Tibial nerve (tissue), 4 donors: ENCODE results near the gene ASB8. TPM values are rescaled to one million over a fixed set of nuclear protein-coding genes. Genes with fewer than 3 reads are reported as not detected.

Source experiments
- DNase-seq, 2 donors: peaks; one replicate each; pipeline ENCODE4 v3.0.0-alpha.2; 2019; ENCODE audit warnings: low spot score in 2 of 2
- H3K27ac ChIP-seq, 4 donors: fragments of 200-600 bp; sonication (generic) in 3 of 4; one replicate each; pipeline ENCODE4 v1.5.1; 2017 to 2019; ENCODE audit warnings: mild to moderate bottlenecking in 1 of 4
- H3K27me3 ChIP-seq, 2 donors: fragments of 200-600 bp; sonication (generic) in 1 of 2; one replicate each; pipeline versions ENCODE4 v1.5.1 to v1.6.0; 2017 to 2019
- H3K36me3 ChIP-seq, 3 donors: fragments of 200-600 bp; sonication (generic); one replicate each; pipeline ENCODE4 v1.5.1; 2018 to 2019
- H3K4me1 ChIP-seq, 4 donors: fragments of 200-600 bp; sonication (generic) in 3 of 4; one replicate each; pipeline ENCODE4 v1.5.1; 2017 to 2019
- H3K4me3 ChIP-seq, 4 donors: fragments of 200-600 bp; sonication (generic) in 3 of 4; one replicate each; pipeline ENCODE4 v1.5.1; 2017 to 2019; ENCODE audit warnings: mild to moderate bottlenecking in 1 of 4, moderate library complexity in 1 of 4
- H3K9me3 ChIP-seq, 4 donors: fragments of 200-600 bp; sonication (generic) in 3 of 4; one replicate each; pipeline ENCODE4 v1.5.1; 2017 to 2019
- EP300 ChIP-seq, 2 donors: sonication (generic); formaldehyde crosslinking; IDR thresholded peaks; one replicate each; pipeline ENCODE4 v1.6.1; 2017; ENCODE audit warnings: antibody characterized with exemption in 2 of 2, mild to moderate bottlenecking in 1 of 2
- POLR2A ChIP-seq, 2 donors: fragments of 450-650 bp; IDR thresholded peaks; one replicate each; pipeline ENCODE4 v1.6.1; 2017; ENCODE audit warnings: antibody characterized with exemption in 2 of 2, mild to moderate bottlenecking in 2 of 2, moderate library complexity in 2 of 2
- WGBS, 2 donors: methylation state at CpG; one replicate each; pipeline ENCODE4 v1.1.5; 2018; 5-methylcytosine and 5-hydroxymethylcytosine counted together
- small RNA-seq: library from RNA; depleted of rRNA; stranded (forward); fragments of <200 nt; gene quantifications from one replicate; pipeline ENCODE3, GENCODE V24; 2016
- total RNA-seq, 4 donors: library from RNA; depleted of rRNA; stranded (reverse); fragments of >200 nt; gene quantifications; one replicate each; pipeline ENCODE4 v1.1.0, GENCODE V29; 2016
- TF ChIP-seq, protein P1 (sequence below), 5 experiments: fragments of 200-600 bp in 3 of 5; fragments of 450-650 bp in 2 of 5; sonication (generic) in 3 of 5; IDR thresholded peaks; one replicate each; pipeline ENCODE4 v1.5.1; 2016 to 2019; ENCODE audit warnings: antibody characterized with exemption in 5 of 5, mild to moderate bottlenecking in 3 of 5, moderate library complexity in 2 of 5

Gene ASB8
- total RNA-seq, 4 donors from 2014 or later: 25.1 to 40.2 (median 28.2) TPM

DNA sequence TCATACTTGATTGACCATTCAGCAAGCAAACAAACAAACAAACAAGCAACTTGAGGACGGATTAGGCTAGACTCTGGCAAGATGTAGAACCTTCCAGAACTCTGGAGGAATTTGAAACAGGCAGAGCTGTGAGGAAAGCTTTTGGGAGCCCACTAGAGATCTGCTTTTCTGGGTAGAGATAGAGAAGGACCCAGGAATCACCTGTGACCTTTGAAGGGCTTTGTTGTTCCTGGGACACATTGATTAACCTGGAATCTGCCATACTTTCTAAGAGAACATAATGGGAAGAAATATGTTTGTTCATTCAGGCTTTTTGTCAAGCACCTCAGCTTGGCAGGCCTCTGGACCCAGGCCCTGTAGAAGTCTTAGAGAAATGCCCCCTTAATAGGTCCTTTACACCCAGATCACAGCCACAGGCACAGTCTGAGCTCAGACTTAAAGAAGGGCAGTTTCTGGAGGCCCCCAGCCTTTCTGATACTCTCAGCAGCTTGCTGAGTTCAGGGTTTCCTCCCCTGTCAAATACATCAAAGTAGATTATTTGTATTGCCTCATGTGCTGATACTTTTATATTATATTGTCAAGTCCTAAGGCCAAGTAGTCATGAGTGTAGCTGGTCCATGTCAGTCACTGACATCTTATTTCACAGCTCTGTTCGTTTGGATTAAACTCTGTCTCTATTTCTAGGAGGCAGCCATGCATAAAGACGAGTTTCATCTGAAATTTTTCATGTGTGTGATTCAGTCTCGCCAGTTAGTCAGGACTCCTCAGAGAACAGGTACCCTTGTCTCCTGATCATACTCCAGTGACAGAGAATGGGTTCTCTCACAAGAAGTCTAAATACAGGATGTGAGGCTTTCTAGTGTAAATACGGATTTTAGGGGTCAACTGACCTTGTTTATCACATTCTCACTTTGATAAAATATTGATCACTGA is 50.4 kb downstream of the ASB8 start:
- DNase-seq: no peak
- Histone ChIP-seq H3K27me3 (no peaks in the 10 kb centered on the region), H3K27ac (peak overlapping the region; percentile 84 to 98 (median 90)), H3K4me3 (peak overlapping the region; percentile 86 to 99 (median 95)), H3K36me3 (no peaks in the 10 kb centered on the region), H3K9me3 (no peaks in the 10 kb centered on the region), H3K4me1 (peaks cover 0 to 36% (median 12%) of the 10 kb centered on the region in 4 donors)
- TF ChIP-seq EP300 (IDR thresholded peaks at IDR 0.05): no peak
- WGBS, 2 donors: 74 to 78% methylated on average over 5 of the region's 5 CpGs

DNA sequence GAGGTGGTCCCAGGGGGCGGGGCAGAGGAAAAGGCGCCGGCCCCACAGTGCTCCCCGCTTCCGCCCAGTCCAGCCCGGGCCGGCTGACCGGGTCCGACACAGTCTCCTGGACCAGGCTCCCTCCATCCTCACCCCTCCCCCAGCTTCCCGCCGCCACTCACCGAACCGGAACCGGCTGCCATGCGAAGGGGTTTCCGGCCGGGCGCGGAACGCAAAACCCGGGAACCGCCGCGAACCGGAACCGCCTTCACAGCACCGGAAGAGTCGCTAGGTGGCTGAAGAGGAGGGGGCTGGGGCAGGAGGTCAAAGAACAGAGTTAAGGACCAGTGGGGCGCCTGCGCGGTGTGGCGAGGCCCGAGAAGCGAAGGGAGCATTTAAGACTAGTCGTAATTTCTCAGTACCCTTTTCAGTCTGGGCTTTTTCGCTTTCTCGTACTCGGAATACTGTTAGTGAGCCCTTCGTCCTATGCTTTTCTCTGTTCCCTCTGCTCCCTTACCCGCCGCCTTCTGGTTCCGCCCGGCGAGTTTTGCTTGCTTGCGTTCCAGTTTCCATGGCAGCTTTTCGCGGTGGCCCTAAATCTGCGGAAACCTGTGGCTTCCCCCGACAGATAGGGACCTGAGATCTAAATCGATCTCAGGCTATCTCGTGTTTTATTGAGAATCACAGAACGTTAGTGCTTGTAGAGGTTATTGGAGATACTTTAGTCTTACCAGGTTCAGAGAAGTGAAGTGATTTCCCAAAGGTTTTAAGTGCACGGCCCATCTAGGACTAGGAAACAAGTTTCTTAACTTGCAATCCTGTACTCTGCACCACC is 51.2 kb downstream of the ASB8 start, which contains the start of gene SENP1:
SENP1 (minus strand) TSS at position 213 of the 814 bp plus-strand sequence. CDS start 4,607 bp downstream, outside the sequence.
- whole genome bisulfite sequencing, 2 donors: 0 to 1% methylated on average over 30 to 51 of the region's 53 CpGs
- peak in 1 of 2 donors; percentile 41 for TF ChIP-seq POLR2A (IDR thresholded peaks at IDR 0.05)
- peak; percentile 60 to 83 for TF ChIP-seq EP300 (IDR thresholded peaks at IDR 0.05)
- TF ChIP-seq, protein P1, sequence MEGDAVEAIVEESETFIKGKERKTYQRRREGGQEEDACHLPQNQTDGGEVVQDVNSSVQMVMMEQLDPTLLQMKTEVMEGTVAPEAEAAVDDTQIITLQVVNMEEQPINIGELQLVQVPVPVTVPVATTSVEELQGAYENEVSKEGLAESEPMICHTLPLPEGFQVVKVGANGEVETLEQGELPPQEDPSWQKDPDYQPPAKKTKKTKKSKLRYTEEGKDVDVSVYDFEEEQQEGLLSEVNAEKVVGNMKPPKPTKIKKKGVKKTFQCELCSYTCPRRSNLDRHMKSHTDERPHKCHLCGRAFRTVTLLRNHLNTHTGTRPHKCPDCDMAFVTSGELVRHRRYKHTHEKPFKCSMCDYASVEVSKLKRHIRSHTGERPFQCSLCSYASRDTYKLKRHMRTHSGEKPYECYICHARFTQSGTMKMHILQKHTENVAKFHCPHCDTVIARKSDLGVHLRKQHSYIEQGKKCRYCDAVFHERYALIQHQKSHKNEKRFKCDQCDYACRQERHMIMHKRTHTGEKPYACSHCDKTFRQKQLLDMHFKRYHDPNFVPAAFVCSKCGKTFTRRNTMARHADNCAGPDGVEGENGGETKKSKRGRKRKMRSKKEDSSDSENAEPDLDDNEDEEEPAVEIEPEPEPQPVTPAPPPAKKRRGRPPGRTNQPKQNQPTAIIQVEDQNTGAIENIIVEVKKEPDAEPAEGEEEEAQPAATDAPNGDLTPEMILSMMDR (IDR thresholded peaks at IDR 0.05): peak in 4 of 5 experiments; percentile 20 to 78 (median 44)
- peak; percentile 67 to 80 for DNase-seq

DNA sequence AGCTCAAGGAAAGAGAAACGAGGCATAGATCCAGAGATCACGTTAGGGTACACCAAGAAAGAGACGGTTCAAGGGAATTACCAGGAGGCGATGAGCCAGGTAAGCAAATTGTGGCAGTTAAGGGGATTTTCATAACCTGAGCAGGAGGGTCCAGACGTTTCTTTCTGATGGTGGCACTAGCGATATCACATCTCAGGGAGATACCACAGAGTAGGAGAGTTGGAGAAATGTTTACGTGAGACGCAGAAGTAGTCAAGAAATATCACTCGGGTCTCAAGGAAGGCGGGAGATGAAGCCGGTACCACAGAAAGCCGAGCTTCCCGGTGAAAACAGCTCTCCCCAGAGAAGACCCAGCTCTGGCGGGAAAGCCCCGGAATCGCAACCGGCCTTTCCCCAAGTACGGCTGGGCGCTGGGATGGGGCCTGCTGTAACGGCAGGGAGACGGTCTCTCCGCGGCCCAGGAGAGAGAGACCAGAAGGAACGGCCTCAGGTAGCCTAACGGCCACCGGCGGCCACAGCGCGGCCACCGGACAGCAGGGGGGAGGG is 51.9 kb downstream of the ASB8 start:
- no peak for DNase-seq
- no peaks in the 10 kb centered on the region for H3K36me3 ChIP-seq
- no peaks in the 10 kb centered on the region for H3K9me3 ChIP-seq
- peaks cover 0 to 41% (median 12%) of the 10 kb centered on the region in 4 donors for H3K4me1 ChIP-seq
- WGBS, 2 donors: 0% methylated on average over 24 to 30 of the region's 30 CpGs
- H3K27ac ChIP-seq: peak overlapping the region; percentile 84 to 98 (median 90)
- no peaks in the 10 kb centered on the region for H3K27me3 ChIP-seq
- peak overlapping the region; percentile 86 to 99 (median 95) for H3K4me3 ChIP-seq
- TF ChIP-seq, protein P1 (IDR thresholded peaks at IDR 0.05): no peak
- TF ChIP-seq POLR2A (IDR thresholded peaks at IDR 0.05) (no peak), EP300 (IDR thresholded peaks at IDR 0.05) (no peak)

More for the DNA sequence above, 51.2 kb downstream of the ASB8 start, which contains the start of gene SENP1:
- Histone ChIP-seq H3K4me3 (peak within 1 kb of the TSS; percentile 86 to 99 (median 95)), H3K36me3 (no peaks in the 10 kb centered on the region), H3K27ac (peak within 1 kb of the TSS; percentile 84 to 98 (median 90)), H3K27me3 (no peaks in the 10 kb centered on the region), H3K4me1 (peaks cover 0 to 41% (median 12%) of the 10 kb centered on the region in 4 donors), H3K9me3 (no peaks in the 10 kb centered on the region)

DNA sequence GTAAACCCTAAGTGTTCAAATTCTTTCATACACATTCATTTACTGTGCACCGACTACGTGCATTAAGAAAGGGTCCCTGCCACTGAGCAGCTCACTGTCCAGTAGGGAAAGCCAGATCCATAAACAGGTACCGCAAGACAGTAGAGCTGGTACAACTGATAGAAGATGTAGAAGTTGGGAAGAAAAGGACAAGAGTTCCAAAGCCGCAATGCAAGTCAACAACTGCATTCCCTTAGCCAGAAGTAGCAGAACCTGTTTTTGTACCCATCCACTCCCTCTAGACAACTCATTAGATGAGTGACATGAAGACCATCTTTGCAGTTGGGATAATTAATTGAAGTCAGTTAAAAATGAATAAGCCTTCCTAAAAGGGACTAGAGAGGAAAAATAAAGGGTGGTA is 52.8 kb downstream of the ASB8 start:
- H3K9me3 ChIP-seq: no peaks in the 10 kb centered on the region
- H3K4me1 ChIP-seq: peaks cover 0 to 41% (median 12%) of the 10 kb centered on the region in 4 donors
- no peak for DNase-seq
- H3K36me3 ChIP-seq: peaks cover 0 to 2% (median 0%) of the 10 kb centered on the region in 3 donors
- peak overlapping the region in 3 of 4 donors; percentile 86 to 99 (median 95) for H3K4me3 ChIP-seq
- 67 to 68% methylated on average over 4 of the region's 4 CpGs for WGBS, 2 donors
- TF ChIP-seq, protein P1 (IDR thresholded peaks at IDR 0.05): no peak
- TF ChIP-seq EP300 (IDR thresholded peaks at IDR 0.05) (no peak), POLR2A (IDR thresholded peaks at IDR 0.05) (no peak)
- no peaks in the 10 kb centered on the region for H3K27me3 ChIP-seq
- H3K27ac ChIP-seq: no peak overlapping the region

Small RNA genes within 50 kb of the gene (small RNA-seq; reads per million reads assigned to genes)
- not detected for gene MIR6505

Other genes with a start within 250 kb of the ASB8 start
- 10 to 100 TPM; 26.9 to 69.7 (median 49.5) TPM for gene TMEM106C, start 193.9 kb downstream of the ASB8 start, total RNA-seq
- not detected for gene COL2A1, start 153.0 kb downstream of the ASB8 start, total RNA-seq
- 10 to 100 TPM; 14.7 to 40.0 (median 21.1) TPM for gene SENP1, start 51.4 kb downstream of the ASB8 start, total RNA-seq
- 10 to 100 TPM; 37.5 to 51.1 (median 47.4) TPM for gene PFKM, start 38.2 kb downstream of the ASB8 start, total RNA-seq
- gene CCDC184, start 26.1 kb upstream of the ASB8 start, total RNA-seq: 1 to 10 TPM; 2.1 to 4.3 (median 2.9) TPM
- not detected for gene OR10AD1, start 45.8 kb upstream of the ASB8 start, total RNA-seq
- gene ZNF641, start 193.4 kb upstream of the ASB8 start, total RNA-seq: 10 to 100 TPM; 20.2 to 32.4 (median 23.7) TPM